Ascending aorta (tissue), 2 donors: ENCODE results near the gene WDR37. TPM values are rescaled to one million over a fixed set of nuclear protein-coding genes. Genes with fewer than 3 reads are reported as not detected.
"Not testable (repeated sequence)": the region's sequence is repeated elsewhere in the genome, so short reads cannot be mapped to it uniquely, and the experiment has no call there.

Experiments
- DNase-seq, 2 donors: peaks; one replicate each; pipeline ENCODE4 v3.0.0-alpha.2; 2019; ENCODE audit warnings: low spot score in 2 of 2
- H3K27ac ChIP-seq, 2 donors: fragments of 200-600 bp; sonication (generic); one replicate each; pipeline ENCODE4 v1.5.1; 2016 to 2017; ENCODE audit warnings: mild to moderate bottlenecking in 1 of 2
- H3K27me3 ChIP-seq: fragments of 200-600 bp; sonication (generic); one replicate; pipeline ENCODE4 v1.5.1; 2017
- H3K36me3 ChIP-seq, 2 donors: fragments of 200-600 bp; sonication (generic); one replicate each; pipeline ENCODE4 v1.5.1; 2016
- H3K4me1 ChIP-seq, 2 donors: fragments of 200-600 bp; sonication (generic); one replicate each; pipeline ENCODE4 v1.5.1; 2016 to 2017; ENCODE audit warnings: mild to moderate bottlenecking in 1 of 2
- H3K4me3 ChIP-seq, 2 donors: fragments of 200-600 bp; sonication (generic); one replicate each; pipeline ENCODE4 v1.5.1; 2016 to 2017; ENCODE audit warnings: mild to moderate bottlenecking in 1 of 2
- H3K9me3 ChIP-seq, 2 donors: fragments of 200-600 bp; sonication (generic); one replicate each; pipeline ENCODE4 v1.5.1; 2016
- CTCF ChIP-seq, 3 experiments: fragments of 200-600 bp in 2 of 3; fragments of 450-650 bp in 1 of 3; sonication (generic) in 2 of 3; IDR thresholded peaks; one replicate each; pipeline ENCODE4 v1.5.1; 2016 to 2019; ENCODE audit warnings: antibody characterized with exemption in 3 of 3, mild to moderate bottlenecking in 1 of 3, moderate library complexity in 1 of 3
- intact Hi-C: fragments of 100-400 bp; cut with DNase I; formaldehyde crosslinking; loops from one replicate; pipeline ENCODE4 v1.15.1; 2023
- total RNA-seq: library from RNA; depleted of rRNA; stranded (reverse); fragments of >200 nt; gene quantifications from one replicate; pipeline ENCODE4 v1.1.0, GENCODE V29; 2016

WDR37 gene
- total RNA-seq, 1 donor from 2014 or later, result 4.4 TPM

GRCh38 chr10:1114719-1115606 is 58.8 kb downstream of the WDR37 start:
- no peaks in the 10 kb centered on the region for H3K4me1 ChIP-seq
- H3K36me3 ChIP-seq, result peaks cover 47 to 73% of the 10 kb centered on the region in 2 donors
- DNase-seq, result no peak

GRCh38 chr10:1115607-1115955 is 59.4 kb downstream of the WDR37 start:
- H3K27me3 ChIP-seq, result no peaks in the 10 kb centered on the region
- no peaks in the 10 kb centered on the region for H3K9me3 ChIP-seq
- DNase-seq, result peak in 1 of 2 donors; percentile 19
- intact Hi-C loops, result no loop called here
- no peak overlapping the region for H3K4me3 ChIP-seq
- no peaks in the 10 kb centered on the region for H3K4me1 ChIP-seq
- H3K27ac ChIP-seq, result no peak overlapping the region
- TF ChIP-seq CTCF (IDR thresholded peaks at IDR 0.05), result no peak
- H3K36me3 ChIP-seq, result peaks cover 44 to 75% of the 10 kb centered on the region in 2 donors

More at GRCh38 chr10:1114719-1115606, 58.8 kb downstream of the WDR37 start:
- no peaks in the 10 kb centered on the region for H3K27me3 ChIP-seq
- no peaks in the 10 kb centered on the region for H3K9me3 ChIP-seq
- intact Hi-C loops, result no loop called here
- no peak for TF ChIP-seq CTCF (IDR thresholded peaks at IDR 0.05)
- no peak overlapping the region for H3K4me3 ChIP-seq
- no peak overlapping the region for H3K27ac ChIP-seq

- Histone ChIP-seq H3K36me3 (peaks cover 44 to 77% of the 10 kb centered on the region in 2 donors), H3K4me3 (no peak overlapping the region), H3K9me3 (no peaks in the 10 kb centered on the region), H3K27ac (no peak overlapping the region), H3K4me1 (no peaks in the 10 kb centered on the region), H3K27me3 (no peaks in the 10 kb centered on the region)
- intact Hi-C loops, result no loop called here
- DNase-seq, result peak in 1 of 2 donors; percentile 52
- no peak for TF ChIP-seq CTCF (IDR thresholded peaks at IDR 0.05)
These were observed 59.9 kb downstream of the WDR37 start for GRCh38 chr10:1116051-1116450.

- no peak overlapping the region for H3K27ac ChIP-seq
- H3K27me3 ChIP-seq, result no peaks in the 10 kb centered on the region
- H3K4me1 ChIP-seq, result no peaks in the 10 kb centered on the region
- H3K9me3 ChIP-seq, result no peaks in the 10 kb centered on the region
- DNase-seq, result no peak
- intact Hi-C loops, result no loop called here
- TF ChIP-seq CTCF (IDR thresholded peaks at IDR 0.05), result no peak
- H3K4me3 ChIP-seq, result no peak overlapping the region
- H3K36me3 ChIP-seq, result peaks cover 47 to 78% of the 10 kb centered on the region in 2 donors
These were observed 60.6 kb downstream of the WDR37 start for GRCh38 chr10:1116696-1117280.

- DNase-seq, result peak in 1 of 2 donors; percentile 49
- TF ChIP-seq CTCF (IDR thresholded peaks at IDR 0.05), result no peak
- Histone ChIP-seq H3K9me3 (no peaks in the 10 kb centered on the region), H3K27ac (no peak overlapping the region), H3K4me1 (no peaks in the 10 kb centered on the region), H3K27me3 (no peaks in the 10 kb centered on the region), H3K4me3 (no peak overlapping the region), H3K36me3 (peaks cover 42 to 84% of the 10 kb centered on the region in 2 donors)
- intact Hi-C loops, result no loop called here
These were observed 61.5 kb downstream of the WDR37 start for GRCh38 chr10:1117651-1118050.

- intact Hi-C loops, H3K4me3 ChIP-seq, H3K27me3 ChIP-seq, DNase-seq, H3K9me3 ChIP-seq, H3K27ac ChIP-seq, H3K4me1 ChIP-seq: not testable (repeated sequence)
- H3K36me3 ChIP-seq, result peaks cover 41 to 79% of the 10 kb centered on the region in 2 donors
These were observed 62.1 kb downstream of the WDR37 start for GRCh38 chr10:1118318-1118717.
